ENCODE results near the gene MOG.

MOG gene

GRCh38 chr6:29656798-29657197, at the start of gene MOG:
Gene MOG (plus strand): TSS chr6:29657092. CDS start chr6:29657210, 118 bp downstream.
- no peak for TF ChIP-seq CTCF (conservative IDR thresholded peaks at IDR 0.05)
- no peak for TF ChIP-seq ZFX (IDR thresholded peaks at IDR 0.05)
- H3K27ac ChIP-seq = no peak within 1 kb of the TSS

DNA sequence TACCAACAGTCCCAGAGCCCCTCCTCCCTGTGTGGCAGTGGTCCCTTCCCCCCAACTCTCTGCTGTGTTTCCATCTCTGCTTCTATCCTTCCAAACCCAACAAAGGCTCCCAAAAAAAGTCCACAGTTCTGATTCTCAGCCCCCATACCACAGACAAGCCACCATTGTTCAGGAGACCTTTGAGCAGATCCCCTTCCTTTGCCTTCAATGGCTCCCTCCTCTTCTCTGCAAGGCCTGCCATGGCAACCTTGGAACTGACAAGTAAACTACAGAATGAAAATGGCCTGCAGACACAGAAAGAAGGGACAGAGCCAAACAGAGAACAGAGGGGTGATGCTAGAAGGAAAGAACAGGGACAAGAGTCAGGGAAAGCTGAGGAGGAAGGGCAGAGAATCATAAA, 48.8 kb upstream of the MOG start:
- no peak for TF ChIP-seq CTCF (conservative IDR thresholded peaks at IDR 0.05)
- H3K27ac ChIP-seq = no peak overlapping the region

- no peak for TF ChIP-seq CTCF (conservative IDR thresholded peaks at IDR 0.05)
- no peak for TF ChIP-seq ZFX (IDR thresholded peaks at IDR 0.05)
- H3K27ac ChIP-seq = no peak overlapping the region
Observed at GRCh38 chr6:29610540-29610939, 46.4 kb upstream of the MOG start.

- no peak overlapping the region for H3K27ac ChIP-seq
- TF ChIP-seq ZFX (IDR thresholded peaks at IDR 0.05) (no peak), CTCF (conservative IDR thresholded peaks at IDR 0.05) (no peak)
Observed at GRCh38 chr6:29611426-29611825, 45.5 kb upstream of the MOG start.

- no peak overlapping the region for H3K27ac ChIP-seq
- TF ChIP-seq ZFX (IDR thresholded peaks at IDR 0.05) (no peak), CTCF (conservative IDR thresholded peaks at IDR 0.05) (no peak; the same call in 1 of the 2 replicates)
Observed at GRCh38 chr6:29617782-29618554, 38.9 kb upstream of the MOG start.

- no peak overlapping the region for H3K27ac ChIP-seq
- TF ChIP-seq ZFX (IDR thresholded peaks at IDR 0.05) (no peak), CTCF (conservative IDR thresholded peaks at IDR 0.05) (no peak)
Observed at GRCh38 chr6:29619578-29620160, 37.2 kb upstream of the MOG start.

DNA sequence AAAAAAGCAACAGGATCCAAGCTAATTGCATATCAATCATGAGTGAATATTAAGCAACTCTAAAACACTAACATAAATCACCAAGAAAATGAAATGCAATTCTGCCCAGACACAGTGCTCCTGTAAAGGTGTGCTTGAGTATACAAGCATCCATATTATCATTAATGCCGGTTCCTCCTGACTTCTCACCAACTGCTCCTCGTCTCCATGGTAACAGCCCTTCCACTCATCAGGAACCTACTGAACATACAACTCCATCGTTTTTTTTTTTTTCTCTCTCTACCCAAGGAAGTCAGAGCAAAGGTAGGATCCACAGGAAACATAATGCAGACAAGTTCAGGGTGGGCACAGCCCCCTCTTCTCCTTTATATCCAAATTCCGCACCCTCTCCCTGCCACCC, 36.3 kb upstream of the MOG start:
- no peak overlapping the region for H3K27ac ChIP-seq
- TF ChIP-seq CTCF (conservative IDR thresholded peaks at IDR 0.05) = no peak
- TF ChIP-seq ZFX (IDR thresholded peaks at IDR 0.05) = no peak

All from C4-2B (cell line).